Esophagus squamous epithelium (tissue), 4 donors: ENCODE data around the gene BLOC1S2.

ENCODE experiments used
- POLR2A ChIP-seq, 4 donors: fragments of 450-650 bp; IDR thresholded peaks; one replicate each; pipeline ENCODE4 v1.6.1; 2017; ENCODE audit warnings: antibody characterized with exemption in 4 of 4, mild to moderate bottlenecking in 4 of 4, moderate library complexity in 3 of 4
- TF ChIP-seq, protein P1 (sequence below), 6 experiments: fragments of 450-650 bp in 4 of 6; fragments of 200-600 bp in 2 of 6; sonication (generic) in 2 of 6; IDR thresholded peaks; one replicate each; pipeline ENCODE4 v1.5.1; 2016 to 2019; ENCODE audit warnings: antibody characterized with exemption in 6 of 6, mild to moderate bottlenecking in 4 of 6, moderate library complexity in 4 of 6

DNA sequence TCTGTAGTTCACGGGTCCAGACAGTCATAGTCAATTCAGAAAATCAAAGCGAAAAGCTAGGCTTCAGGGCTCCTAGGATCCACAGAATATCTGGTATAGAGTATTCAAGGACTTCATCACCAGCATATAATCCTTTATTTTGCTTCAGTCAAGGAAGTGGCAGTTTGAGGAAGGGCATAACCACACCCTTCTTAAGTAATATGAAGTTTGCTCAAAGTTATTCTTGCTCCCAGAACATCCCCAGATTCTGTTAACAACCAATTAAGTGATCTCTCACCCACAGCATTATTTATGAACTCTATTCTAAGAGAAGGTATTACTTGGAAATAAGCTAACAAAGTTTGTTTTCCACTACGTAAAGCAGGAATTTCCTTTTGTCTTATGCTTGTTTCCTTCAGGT, 32.3 kb downstream of the BLOC1S2 start:
- TF ChIP-seq, protein P1, sequence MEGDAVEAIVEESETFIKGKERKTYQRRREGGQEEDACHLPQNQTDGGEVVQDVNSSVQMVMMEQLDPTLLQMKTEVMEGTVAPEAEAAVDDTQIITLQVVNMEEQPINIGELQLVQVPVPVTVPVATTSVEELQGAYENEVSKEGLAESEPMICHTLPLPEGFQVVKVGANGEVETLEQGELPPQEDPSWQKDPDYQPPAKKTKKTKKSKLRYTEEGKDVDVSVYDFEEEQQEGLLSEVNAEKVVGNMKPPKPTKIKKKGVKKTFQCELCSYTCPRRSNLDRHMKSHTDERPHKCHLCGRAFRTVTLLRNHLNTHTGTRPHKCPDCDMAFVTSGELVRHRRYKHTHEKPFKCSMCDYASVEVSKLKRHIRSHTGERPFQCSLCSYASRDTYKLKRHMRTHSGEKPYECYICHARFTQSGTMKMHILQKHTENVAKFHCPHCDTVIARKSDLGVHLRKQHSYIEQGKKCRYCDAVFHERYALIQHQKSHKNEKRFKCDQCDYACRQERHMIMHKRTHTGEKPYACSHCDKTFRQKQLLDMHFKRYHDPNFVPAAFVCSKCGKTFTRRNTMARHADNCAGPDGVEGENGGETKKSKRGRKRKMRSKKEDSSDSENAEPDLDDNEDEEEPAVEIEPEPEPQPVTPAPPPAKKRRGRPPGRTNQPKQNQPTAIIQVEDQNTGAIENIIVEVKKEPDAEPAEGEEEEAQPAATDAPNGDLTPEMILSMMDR (IDR thresholded peaks at IDR 0.05) = no peak
- TF ChIP-seq POLR2A (IDR thresholded peaks at IDR 0.05) = no peak
